HL-60/S4 treated with retinoic acid at 250 ng/mL for 4 days and 3 days (cell line): ENCODE data around the gene AKT1.

Experiments
- in situ Hi-C: fragments of 300-500 bp; cut with MboI; formaldehyde crosslinking; loops from 2 replicates; pipeline ENCODE4 v1.7.0; 2022; ENCODE audit warnings: low sequenced_read_pairs

AKT1 gene

DNA sequence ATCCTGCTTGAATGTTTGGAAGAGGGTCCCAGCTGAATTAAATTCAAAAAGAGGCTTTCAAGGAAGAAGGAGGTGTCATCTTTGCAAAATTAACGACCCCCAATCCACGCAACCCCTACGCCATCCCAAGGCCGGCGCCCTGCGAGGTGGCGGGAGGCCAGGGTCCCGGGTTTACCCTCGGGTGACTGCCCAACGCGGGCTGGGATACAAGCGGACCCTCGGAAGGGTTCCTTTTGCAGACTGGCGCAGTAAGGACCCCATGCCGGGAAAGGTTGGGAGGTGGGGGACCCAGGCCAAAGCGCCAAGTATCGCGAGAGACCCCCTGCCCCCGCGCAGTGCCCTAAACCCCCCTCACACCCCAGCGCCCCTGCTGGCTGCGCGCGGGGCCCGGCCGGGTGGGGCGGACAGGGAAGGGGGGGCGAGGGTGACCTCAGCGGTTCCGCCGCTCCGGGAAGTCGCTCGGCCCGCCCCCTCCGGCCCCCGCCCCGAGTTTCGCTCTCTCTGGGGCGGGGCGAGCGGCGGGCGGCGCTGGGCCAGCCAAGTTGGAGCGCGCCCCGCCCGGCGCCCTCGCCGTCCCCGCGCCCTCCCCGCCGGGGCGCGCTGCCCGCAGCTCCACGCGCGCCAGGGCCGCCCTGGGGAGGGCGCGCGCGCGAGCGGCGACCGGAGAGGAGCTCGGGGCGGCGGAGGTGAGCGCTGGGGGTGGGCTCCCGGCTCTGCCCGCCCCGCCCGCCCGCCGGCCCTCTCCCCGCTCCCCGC lies 4.6 kb upstream of the AKT1 start:
- in situ Hi-C loops = no loop called here

DNA sequence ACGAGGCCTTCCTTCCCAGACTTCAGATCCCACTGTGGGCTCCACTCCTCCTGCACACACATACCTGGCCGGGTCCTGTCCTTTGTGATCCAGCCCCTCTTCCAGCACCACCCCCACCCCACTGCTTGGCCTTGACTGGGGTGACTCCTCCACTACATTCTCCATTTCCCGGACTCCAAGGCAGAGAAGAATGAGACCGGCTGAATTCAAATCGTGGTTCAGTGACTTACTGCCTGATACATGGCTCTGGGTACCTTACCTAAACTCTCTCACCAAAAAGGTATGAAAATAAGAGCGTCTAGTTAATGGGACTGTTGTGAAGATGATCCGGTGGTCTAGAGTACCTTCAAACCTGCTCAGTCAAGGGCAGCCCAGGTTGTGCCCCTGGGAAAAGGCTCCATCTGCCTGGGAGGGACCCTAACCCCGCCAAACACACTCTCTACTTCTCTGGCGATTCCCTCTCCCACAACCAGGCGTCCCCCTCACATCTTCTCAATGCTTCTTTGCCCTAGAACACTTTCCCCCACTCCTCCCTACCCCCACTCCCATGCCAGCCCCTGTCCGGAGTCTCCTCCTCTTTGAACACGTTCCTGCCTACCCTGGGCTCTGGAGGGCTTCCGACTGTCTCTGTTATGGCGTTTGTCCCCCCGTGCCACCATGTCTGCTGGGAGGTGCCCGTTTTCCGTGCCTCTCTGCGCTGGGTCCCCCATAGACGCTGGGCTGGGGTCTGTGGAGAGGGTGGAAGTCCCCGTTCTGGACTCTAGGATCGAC lies 3.9 kb upstream of the AKT1 start:
- in situ Hi-C loops = no loop called here

DNA sequence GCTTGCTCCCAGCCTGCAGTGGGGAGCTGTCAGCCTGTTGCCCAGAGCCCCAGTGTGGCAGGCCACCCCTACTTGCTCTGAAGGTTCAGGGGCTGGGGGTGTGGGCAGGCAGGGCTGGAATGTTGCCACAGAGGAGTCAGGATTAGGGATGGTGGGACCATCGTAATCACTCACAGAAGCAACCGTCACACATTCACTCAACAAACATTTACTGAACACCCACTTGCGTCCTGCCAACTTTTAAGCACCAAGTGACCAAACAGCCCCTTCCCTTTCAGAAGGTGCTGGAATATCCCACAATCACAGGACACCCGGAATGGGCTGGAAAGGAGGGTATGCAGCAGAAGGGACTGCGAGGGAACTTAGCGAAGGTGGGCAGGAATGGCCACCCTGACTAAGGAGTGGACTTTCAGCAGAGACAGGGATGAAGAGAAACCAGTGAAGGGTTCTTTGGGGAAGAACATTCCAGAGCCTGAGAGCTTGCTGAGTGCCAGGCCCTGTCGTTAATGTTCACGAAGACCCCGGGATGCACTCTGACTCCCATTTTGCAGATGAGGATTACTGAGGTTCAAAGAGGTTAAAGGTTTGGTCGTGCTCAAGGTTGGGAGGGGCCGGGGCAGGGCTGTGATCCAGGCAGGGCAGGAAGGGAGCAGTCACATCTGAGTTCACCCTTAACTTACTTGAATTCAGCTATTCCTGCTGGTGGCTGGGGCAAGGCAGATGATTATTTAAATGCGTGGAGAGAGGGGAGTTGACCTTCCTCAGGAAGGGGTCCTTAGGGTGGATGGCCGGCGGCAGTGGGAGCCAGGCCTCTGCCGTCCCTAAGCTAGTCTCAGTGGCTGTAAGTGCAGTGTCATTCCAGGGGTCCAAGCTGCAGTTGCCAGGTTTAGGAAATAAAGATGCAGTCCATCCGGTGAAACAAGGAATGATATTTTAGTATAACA lies 3.0 kb upstream of the AKT1 start:
- in situ Hi-C loops = no loop called here

DNA sequence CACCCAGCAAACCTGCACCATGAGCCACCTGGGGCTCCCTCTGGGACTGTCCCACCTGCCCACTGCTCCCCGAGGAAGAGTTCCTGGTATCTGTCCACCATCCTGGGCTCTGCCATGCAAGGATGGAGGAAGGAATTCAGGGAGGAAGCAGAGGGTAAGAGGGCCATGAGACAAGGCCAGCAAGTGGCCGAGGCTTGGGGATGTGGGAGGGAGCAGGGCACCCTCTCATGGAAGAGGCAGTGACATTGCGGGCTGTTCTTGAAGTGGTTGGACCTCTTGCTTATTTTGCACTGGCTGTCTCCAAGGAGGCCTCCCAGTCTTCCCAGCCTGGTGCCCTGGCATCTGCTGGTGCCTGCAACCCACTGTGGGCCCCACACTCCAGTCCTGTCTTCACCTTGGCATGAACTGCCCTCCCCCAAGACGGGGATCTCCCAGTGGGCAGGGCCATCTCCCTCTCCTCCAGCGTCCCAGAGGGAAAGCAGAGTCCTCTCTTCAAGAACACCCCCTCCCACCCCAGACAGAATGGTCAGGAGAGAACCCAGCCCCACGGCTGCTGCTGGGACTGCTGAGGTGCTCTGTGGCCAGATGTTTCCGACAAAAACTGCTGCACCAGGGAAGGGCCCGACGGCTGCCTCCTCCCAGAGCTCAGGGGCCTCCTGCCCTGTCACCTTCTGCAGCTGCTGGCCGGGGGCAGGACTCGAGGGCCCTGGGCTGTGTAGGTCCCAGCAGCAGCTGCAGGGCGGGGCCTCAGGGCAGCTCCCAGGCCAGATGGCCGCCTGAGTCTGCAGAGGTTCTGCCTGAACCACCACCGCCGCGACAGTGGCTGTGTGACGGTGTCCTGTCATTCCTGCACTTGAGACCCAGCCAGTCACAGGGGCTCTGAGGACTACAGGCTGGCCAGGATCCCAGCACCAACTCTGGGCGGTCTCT lies 1.8 kb upstream of the AKT1 start:
- in situ Hi-C loops = no loop called here

DNA sequence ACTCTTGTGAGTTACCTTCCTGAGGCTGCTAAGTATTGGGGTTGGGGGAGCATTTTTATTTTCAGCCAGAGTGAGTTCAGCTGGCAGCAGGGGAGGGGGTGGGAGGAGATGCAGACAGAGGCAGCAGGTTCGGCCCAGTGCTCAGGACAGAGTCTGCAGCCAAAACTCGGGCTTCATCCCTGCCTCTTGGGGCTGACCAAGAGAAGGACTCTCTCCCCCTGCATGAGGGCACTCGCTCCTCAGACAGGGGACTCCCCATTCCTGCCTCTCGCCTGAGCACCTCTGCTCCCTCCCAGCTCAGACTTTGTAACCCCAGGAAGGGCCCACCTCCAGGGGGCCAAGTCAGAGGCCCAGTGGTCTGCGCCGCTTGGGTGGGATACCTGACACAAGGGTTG lies 1.1 kb upstream of the AKT1 start:
- in situ Hi-C loops = no loop called here

DNA sequence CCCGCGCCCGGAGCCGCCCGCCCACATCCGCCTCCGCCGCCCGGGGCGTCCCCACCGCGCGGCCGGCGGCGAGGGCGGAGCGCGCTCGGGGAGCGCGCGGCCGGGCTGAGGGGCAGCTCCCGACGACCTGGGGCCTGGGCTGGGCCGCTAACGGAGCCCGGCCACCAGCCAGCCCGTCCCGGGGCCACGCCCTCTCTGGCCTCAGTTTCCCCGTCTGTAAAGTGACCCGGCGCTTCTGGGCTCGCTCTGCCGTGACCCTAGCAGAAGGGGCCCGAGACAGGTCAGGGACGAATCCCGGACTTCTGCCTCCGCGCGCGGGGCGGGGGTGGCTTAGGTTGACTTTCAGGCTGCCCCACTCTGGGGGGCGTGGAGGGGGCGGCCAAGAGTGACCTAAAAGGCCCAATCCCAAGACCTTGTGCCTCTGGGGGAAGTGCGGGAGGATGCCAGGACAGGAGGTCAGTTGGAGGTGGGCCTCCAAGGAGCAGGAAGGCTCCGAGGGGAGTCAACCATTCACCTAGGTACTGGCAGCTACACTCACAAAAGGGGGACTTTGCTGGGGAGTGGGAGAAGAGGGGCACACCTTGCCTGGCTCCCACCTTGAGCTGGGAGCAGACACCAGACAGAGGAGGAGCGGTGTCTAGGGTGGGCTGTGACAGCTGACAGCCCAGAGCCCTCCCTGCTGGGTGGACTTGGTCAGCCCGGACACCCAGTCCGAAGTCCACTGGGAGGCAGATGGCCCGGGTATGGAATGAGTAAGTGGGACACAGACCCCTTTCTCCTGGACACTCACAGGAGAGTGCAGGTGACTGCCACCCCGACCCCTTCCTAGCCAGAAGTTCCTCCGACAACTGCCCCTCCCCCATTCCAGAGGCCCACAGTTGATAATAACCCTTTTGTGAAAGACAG lies 486 bp upstream of the AKT1 start:
- in situ Hi-C loops = no loop called here

DNA sequence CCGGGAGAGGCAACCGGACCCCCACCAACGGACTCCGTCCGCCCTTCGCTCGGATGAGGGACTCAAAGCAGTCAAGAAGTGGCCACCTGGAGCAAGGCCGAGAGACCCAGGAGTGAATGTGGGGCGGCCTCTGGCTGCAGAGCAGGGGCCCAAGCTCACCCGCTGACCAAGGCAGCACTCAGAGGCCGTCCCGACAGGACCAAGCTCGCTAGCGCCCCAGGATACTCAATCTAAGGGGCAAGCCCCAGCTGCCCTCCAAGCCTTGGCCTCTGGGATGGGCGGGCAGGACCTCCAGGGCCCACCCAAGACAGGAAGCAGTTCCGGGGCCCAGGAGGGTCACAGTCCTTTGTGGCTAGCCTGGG lies 936 bp downstream of the AKT1 start:
- in situ Hi-C loops = no loop called here

DNA sequence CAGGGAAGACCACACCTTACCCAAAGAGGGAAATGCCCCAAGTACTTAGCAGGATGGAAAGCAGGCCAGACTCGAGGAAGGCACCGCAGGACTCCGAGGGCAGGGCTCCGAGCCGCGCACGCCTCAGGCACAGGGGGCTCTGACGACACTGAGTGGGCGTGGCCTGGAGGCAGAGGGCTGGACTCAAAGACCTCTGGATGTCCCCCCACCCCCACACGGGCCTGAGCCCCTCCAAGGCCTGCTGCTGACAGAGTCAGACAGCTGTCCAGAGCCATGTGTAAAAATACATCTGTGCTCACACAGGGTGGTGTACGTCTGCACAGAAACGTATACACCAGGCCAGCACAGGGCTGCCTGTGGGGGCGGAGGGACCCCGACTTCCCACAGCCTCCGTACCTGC lies 1.4 kb downstream of the AKT1 start:
- in situ Hi-C loops = no loop called here

DNA sequence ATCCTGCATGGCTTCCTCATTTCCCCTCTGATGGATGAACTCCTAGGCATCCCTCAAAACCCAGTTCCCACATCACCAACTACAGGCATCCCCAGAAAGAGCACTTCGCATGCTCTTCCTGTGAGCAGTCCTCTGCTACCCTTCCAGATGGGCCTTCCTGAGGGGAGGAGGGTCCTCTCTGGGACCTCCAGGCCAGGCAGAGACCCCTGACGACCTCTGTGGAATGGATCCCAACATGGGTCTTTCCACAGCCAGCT lies 1.9 kb downstream of the AKT1 start:
- in situ Hi-C loops = no loop called here

DNA sequence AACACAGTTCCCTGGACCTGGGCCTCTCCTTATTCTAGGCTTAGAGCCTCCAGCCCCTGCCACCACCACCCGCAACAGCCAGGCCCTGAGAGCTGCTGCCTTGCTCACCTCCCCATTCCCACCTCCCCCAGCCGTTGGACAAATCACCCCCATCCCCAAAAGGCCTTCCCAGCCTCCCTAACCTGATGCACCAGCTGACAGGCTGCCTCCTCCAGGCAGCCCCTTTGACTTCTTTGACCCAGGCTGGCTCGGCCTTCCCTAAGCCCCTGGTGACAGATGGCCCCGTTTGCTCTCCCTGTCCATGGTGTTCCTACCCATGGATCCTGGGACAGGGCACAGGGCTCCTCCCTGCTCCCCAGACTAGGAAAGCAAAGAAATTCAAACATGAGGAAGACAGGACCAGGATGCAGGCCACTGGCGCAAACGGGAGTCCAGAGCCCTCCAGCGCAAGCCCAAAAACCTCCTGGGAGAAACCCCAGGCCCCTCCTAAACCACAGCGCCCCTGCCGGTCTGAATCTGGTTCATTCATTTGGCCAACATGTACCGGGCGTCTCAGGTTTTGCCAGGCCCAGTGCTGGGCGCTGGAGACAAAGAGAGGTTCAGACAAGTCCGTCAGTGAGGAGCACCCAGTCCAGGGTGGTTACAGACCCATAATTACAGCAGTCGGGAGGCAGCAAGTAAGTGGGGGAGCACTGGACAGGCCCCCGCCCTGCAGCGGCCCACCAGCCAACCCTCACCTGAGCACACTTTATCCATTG lies 2.4 kb downstream of the AKT1 start:
- in situ Hi-C loops = no loop called here

DNA sequence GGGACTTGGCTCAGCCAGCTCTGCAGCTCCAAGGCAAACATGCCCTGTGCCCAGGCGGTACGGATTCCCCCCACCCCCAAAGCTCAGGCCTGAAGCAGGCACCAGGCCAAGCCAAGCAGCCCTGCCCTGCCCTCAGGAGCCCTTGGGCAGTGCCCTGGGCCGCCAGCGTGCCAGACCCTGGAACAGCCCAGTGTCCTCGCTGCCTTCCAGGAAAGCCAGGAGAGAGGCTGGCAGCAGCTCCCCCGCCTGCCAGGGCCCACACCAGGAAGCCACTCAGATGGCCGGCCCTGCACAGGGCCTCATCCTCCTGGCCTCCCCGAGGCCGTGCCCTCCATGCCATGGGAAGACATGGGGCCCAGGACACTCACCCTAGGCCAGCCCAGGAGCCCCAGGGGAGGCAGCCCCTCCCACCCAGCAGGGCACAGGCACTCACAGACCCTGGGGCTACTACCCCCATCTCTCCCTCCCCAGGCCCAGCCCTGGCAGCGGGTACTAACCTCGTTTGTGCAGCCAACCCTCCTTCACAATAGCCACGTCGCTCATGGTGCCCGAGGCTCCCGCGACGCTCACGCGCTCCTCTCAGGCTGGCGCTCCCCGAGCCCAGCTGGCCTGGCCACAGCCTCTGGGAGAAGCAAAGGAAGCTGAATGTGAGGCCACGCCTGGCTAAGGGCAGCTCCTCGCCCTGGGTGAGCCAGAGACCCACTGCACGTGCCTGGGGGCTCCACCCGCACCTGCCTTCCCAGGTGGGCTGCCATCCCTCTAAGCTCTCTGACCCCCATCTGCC lies 3.3 kb downstream of the AKT1 start:
- in situ Hi-C loops = no loop called here

DNA sequence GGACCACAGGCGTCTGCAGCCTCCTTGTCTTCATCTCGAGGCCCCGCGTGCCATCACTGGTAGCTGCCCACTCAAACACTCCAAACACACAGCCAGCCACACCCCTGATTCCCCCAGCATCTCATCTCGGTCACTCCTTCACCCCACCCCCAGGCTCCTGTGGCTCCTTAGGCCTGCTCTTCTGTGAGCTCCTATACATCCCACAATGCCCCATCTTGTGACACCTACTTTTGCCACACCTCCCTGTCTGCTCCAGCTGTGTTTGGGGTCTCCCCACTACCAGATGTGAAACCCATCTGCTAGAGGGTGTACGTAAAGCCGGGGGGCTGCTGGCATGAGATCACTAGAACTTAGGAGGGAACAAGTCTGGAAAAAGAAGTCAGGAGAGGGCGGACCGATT lies 4.1 kb downstream of the AKT1 start:
- in situ Hi-C loops = no loop called here

DNA sequence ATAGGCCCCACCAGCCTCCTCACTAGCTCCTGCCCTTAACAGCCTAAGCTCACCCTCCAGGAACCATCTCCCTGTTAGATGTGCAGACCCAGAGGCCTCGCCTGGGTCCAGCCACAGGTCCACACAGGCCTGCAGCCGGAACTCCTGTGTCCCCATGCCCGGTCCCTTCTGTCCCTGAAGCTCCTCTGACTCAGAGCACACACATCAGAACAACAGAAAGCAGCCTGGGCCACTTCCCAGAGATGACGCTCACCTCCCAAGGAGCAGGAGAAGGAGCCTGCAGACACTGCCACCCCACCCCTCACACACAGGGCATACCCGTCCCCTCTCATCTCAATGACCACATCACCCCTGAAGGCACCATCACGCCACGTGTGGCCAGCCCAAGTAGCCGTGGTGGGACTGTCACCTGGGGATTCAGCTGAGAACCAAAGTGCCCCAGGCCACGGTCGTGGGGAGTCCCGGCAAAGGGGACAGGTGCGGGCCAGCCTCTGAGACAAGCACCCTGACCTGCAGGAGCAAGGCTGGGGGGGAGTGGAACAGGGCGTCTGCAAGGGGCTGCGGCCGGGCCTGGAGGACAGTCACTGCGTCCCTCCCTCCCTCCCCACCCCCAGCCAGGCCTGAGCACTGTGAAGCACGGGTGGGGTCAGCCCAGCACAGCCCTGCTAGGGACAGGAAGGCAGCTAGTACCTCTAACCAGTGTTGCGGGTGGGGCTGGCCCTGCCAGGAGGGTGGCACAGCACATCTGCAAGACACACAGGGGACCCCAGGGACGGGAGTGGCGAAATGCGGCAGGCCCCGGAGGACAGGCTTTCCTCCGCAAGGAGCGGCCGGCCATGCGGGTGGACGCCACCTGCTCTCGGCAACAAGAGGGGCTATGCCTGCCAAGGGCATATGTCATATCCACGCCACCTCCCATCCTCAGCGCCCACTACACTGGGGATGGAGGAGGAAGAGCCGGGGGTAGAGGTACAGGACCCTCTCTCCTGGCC lies 5.5 kb downstream of the AKT1 start:
- in situ Hi-C loops = no loop called here

DNA sequence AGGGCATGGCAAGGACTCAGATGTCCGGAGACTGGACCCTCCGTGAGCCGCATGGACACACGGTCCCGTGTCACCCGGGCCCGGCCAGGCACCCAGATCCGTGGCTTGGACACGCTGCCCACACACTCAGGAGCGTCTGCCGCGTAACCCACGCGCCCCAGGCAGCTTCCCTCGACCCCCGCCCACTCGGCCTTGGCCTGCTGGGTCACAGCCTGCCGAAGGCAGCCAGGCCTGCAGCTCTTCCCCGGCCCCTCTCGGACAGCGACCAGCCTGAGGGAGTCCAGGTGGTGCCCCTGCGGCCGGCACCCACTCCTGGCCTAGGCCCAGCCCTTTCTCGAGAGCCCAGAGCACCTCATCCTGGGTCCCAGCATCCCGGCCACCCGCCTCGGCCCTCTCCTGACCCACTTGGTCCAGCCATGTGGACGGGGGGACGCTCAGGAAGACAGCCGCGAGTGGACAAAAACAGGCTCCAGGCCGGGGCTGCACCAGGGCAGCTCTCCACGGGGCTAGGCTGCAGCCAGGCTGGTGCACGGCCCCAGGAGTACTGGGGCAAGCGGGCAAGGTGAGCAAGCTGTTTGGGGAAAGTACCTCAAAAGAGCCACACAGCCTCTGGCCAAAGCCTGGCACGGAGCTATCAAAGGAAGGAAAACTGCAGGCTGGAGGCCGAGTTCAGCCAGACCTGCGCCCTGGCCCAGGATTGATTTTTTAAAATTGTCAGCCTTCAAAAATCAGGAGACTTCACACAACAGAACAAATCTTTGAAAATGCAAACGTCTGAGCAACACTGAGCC lies 6.5 kb downstream of the AKT1 start:
- in situ Hi-C loops = no loop called here

DNA sequence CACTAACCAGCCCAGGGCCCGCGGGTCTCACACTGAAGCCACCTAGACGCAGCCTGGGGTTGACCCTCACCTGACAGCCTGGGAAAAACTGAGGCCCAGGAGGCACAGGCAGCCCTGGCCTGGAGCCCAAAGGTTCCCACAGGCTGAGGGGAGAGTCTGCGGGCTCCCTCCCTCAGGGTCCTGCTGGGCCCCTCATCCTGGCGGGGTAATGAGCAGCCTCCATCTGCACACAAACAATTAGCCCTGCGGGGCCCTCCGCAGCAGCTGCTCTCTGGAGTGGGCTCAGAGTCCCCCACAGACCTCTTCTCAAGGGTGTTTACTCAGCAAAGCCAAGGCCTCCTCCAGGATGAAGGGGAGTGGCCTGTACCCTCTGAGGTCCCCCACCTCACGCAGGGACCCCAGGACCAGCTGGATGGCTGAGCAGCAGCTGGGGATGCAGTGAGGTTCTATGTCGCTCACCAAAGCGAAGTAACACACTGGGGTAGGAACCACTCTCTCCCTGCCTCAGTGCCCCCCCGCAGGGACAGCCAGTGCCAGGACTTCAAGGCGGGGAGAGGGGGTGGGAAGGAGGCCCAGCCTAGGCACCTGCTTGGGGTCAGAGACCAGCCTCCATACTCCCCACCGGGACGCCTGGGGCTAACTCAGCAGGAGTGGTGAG lies 7.3 kb downstream of the AKT1 start:
- in situ Hi-C loops = no loop called here

DNA sequence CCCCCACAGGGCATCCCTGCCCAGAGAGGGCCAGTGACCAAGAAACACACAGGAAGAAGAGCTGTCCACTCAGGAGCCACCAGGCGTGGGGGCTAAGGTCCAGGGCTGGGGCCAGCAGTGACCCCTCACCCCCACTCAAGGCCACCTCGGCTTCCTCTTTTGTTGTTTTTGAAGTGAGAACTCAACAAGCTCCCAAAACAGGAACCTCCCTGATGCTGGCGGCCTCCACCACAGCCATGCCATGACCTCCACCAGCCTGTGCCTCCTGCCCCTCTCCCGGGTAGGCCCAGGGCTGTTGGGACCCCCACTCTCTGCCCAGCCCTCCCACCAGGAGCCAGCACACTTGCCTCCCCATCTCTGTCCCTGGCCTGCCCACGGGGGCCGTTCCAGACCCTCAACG lies 7.8 kb downstream of the AKT1 start:
- in situ Hi-C loops = no loop called here
